Kasumi-1 (cell line): ENCODE results near the gene PRDM5.

Source experiments
- DNase-seq, 2 experiments: peaks; one replicate each; lab custom pipeline; 2025; lab: John Stamatoyannopoulos, UW

The PRDM5 gene

GRCh38 chr4:120855307-120856001 is 67.1 kb downstream of the PRDM5 start:
- DNase-seq: no peak

GRCh38 chr4:120853161-120853935 is 69.2 kb downstream of the PRDM5 start:
- DNase-seq: no peak

- no peak for DNase-seq
Measured at GRCh38 chr4:120850018-120850599, 72.4 kb downstream of the PRDM5 start.

- no peak for DNase-seq
Measured at GRCh38 chr4:120847019-120847582, 75.4 kb downstream of the PRDM5 start.

- no peak for DNase-seq
Measured at GRCh38 chr4:120844528-120844921, 78.0 kb downstream of the PRDM5 start.

- peak; percentile 34 to 44 for DNase-seq
Measured at GRCh38 chr4:120843849-120844527, 78.5 kb downstream of the PRDM5 start.

- DNase-seq: no peak
Measured at GRCh38 chr4:120842031-120842430, 80.5 kb downstream of the PRDM5 start.

- DNase-seq: no peak
Measured at GRCh38 chr4:120841580-120841979, 80.9 kb downstream of the PRDM5 start.

GRCh38 chr4:120839974-120840751 is 82.4 kb downstream of the PRDM5 start:
- DNase-seq: no peak

GRCh38 chr4:120839334-120839973 is 83.1 kb downstream of the PRDM5 start:
- no peak for DNase-seq

GRCh38 chr4:120838784-120839183 is 83.7 kb downstream of the PRDM5 start:
- no peak for DNase-seq

- no peak for DNase-seq
Measured at GRCh38 chr4:120837656-120838055, 84.9 kb downstream of the PRDM5 start.

- DNase-seq: no peak
Measured at GRCh38 chr4:120835342-120835741, 87.2 kb downstream of the PRDM5 start.

GRCh38 chr4:120830204-120830603 is 92.3 kb downstream of the PRDM5 start:
- DNase-seq: no peak

- DNase-seq: no peak
Measured at GRCh38 chr4:120829113-120829831, 93.3 kb downstream of the PRDM5 start.

GRCh38 chr4:120826853-120827252 is 95.7 kb downstream of the PRDM5 start:
- DNase-seq: no peak

GRCh38 chr4:120826449-120826848 is 96.1 kb downstream of the PRDM5 start:
- no peak for DNase-seq

GRCh38 chr4:120824946-120825345 is 97.6 kb downstream of the PRDM5 start:
- DNase-seq: no peak

- DNase-seq: no peak
Measured at GRCh38 chr4:120821977-120822376, 100.5 kb downstream of the PRDM5 start.

- peak in 1 of 2 experiments; percentile 3 for DNase-seq
Measured at GRCh38 chr4:120821029-120821428, 101.5 kb downstream of the PRDM5 start.
